ENCODE results near the gene HS6ST1.

The HS6ST1 gene

DNA sequence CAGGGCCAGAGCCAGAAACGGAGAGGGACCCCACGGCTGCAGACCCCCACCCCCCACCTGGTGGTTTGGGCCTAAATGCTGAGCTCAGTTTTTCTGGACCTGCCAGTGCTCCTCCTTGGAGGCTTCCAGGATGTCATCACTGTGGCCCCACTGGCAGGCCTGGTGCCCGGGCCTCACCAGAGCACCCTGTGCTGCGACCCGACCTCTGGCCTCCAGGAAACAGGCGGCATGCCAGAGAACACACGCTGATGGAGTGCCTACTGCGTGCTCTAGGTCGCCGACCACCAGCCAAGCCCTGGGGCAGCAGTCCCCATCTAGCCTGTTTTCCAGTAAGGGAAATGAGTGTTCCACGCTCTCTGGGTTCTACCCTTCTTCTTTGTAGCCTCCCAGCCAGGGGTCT lies 33.8 kb downstream of the HS6ST1 start:
- no peak for DNase-seq (ENCODE audit: low read depth)

GRCh38 chr2:128284037-128284441 lies 34.6 kb downstream of the HS6ST1 start:
- DNase-seq (ENCODE audit: low read depth) = no peak

More for the DNA sequence above, 33.8 kb downstream of the HS6ST1 start:
- TF ChIP-seq, protein P1, sequence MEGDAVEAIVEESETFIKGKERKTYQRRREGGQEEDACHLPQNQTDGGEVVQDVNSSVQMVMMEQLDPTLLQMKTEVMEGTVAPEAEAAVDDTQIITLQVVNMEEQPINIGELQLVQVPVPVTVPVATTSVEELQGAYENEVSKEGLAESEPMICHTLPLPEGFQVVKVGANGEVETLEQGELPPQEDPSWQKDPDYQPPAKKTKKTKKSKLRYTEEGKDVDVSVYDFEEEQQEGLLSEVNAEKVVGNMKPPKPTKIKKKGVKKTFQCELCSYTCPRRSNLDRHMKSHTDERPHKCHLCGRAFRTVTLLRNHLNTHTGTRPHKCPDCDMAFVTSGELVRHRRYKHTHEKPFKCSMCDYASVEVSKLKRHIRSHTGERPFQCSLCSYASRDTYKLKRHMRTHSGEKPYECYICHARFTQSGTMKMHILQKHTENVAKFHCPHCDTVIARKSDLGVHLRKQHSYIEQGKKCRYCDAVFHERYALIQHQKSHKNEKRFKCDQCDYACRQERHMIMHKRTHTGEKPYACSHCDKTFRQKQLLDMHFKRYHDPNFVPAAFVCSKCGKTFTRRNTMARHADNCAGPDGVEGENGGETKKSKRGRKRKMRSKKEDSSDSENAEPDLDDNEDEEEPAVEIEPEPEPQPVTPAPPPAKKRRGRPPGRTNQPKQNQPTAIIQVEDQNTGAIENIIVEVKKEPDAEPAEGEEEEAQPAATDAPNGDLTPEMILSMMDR (IDR thresholded peaks at IDR 0.05; ENCODE audit: insufficient read depth, low read depth, low read length, missing control alignments) = no peak
- no peak overlapping the region for H3K4me3 ChIP-seq (ENCODE audit: low read depth, low read length)

GRCh38 chr2:128282976-128283810 lies 35.5 kb downstream of the HS6ST1 start:
- no peak for DNase-seq (ENCODE audit: low read depth)
- TF ChIP-seq, protein P1 (IDR thresholded peaks at IDR 0.05; ENCODE audit: insufficient read depth, low read depth, low read length, missing control alignments) = no peak
- H3K4me3 ChIP-seq (ENCODE audit: low read depth, low read length) = no peak overlapping the region

More at GRCh38 chr2:128284037-128284441, 34.6 kb downstream of the HS6ST1 start:
- TF ChIP-seq, protein P1 (IDR thresholded peaks at IDR 0.05; ENCODE audit: insufficient read depth, low read depth, low read length, missing control alignments) = no peak
- no peak overlapping the region for H3K4me3 ChIP-seq (ENCODE audit: low read depth, low read length)

GRCh38 chr2:128282246-128282975 lies 36.3 kb downstream of the HS6ST1 start:
- no peak for DNase-seq (ENCODE audit: low read depth)
- TF ChIP-seq, protein P1 (IDR thresholded peaks at IDR 0.05; ENCODE audit: insufficient read depth, low read depth, low read length, missing control alignments) = no peak
- H3K4me3 ChIP-seq (ENCODE audit: low read depth, low read length) = no peak overlapping the region

DNA sequence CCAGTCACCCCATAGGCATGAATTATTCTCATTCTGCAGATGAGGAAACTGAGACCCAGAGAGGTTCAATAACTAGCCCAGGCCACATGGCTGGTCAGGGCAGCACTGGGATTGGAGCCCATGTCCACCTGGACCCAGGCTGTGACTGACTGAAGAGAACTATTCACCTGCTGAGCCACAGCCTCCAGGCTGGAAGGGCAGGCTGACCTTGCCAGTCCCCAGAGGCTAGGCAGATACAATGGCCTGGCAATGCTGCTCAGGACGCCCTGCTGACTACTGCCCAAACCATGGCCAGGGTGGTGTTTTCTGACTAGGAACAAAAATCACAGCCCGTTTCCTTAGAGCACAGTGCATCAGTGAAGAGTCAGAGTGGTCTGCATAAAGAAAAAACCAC lies 36.8 kb downstream of the HS6ST1 start:
- no peak for DNase-seq (ENCODE audit: low read depth)
- no peak overlapping the region for H3K4me3 ChIP-seq (ENCODE audit: low read depth, low read length)
- TF ChIP-seq, protein P1 (IDR thresholded peaks at IDR 0.05; ENCODE audit: insufficient read depth, low read depth, low read length, missing control alignments) = no peak

GRCh38 chr2:128280901-128281321 lies 37.8 kb downstream of the HS6ST1 start:
- no peak for DNase-seq (ENCODE audit: low read depth)
- no peak overlapping the region for H3K4me3 ChIP-seq (ENCODE audit: low read depth, low read length)

More at GRCh38 chr2:128280901-128281321, 37.8 kb downstream of the HS6ST1 start:
- TF ChIP-seq, protein P1 (IDR thresholded peaks at IDR 0.05; ENCODE audit: insufficient read depth, low read depth, low read length, missing control alignments) = no peak
